IMR-90 (cell line): Measurements from ENCODE around the gene FAHD1.
A peak's percentile ranks its signal among the peaks of the same experiment; 100 is the strongest.

Source experiments
- BHLHE40 ChIP-seq: fragments of 150-350 bp; IDR thresholded peaks from 2 replicates; pipeline ENCODE4 v1.6.1; 2016; ENCODE audit warnings: mild to moderate bottlenecking, low read depth, low read length
- CEBPB ChIP-seq: IDR thresholded peaks from 2 replicates; pipeline ENCODE4 v1.6.1; 2012; ENCODE audit warnings: low read depth, low read length, improper control_type of control experiment
- CHD1 ChIP-seq: IDR thresholded peaks from 2 replicates; pipeline ENCODE4 v1.6.1; 2012; ENCODE audit warnings: low read depth, low read length, improper control_type of control experiment
- CTCF ChIP-seq: conservative IDR thresholded peaks from 2 replicates; pipeline ENCODE4 v1.5.1; 2012; ENCODE audit warnings: mild to moderate bottlenecking, low read depth, low read length, improper control_type of control experiment
- FOS ChIP-seq: fragments of 150-350 bp; IDR thresholded peaks from 2 replicates; pipeline ENCODE4 v1.6.1; 2016; ENCODE audit warnings: low read depth, low read length
- MAZ ChIP-seq: IDR thresholded peaks from 2 replicates; pipeline ENCODE4 v1.6.1; 2012; ENCODE audit warnings: low read depth, mild to moderate bottlenecking, low read length, improper control_type of control experiment, moderate library complexity, borderline replicate concordance
- MXI1 ChIP-seq: IDR thresholded peaks from 2 replicates; pipeline ENCODE4 v1.6.1; 2012; ENCODE audit warnings: low read depth, mild to moderate bottlenecking, low read length, moderate library complexity, borderline replicate concordance
- POLR2A ChIP-seq: IDR thresholded peaks from 2 replicates; pipeline ENCODE4 v1.6.1; 2012; ENCODE audit warnings: mild to moderate bottlenecking, low read depth, low read length
- RCOR1 ChIP-seq: IDR thresholded peaks from 2 replicates; pipeline ENCODE4 v1.6.1; 2012; ENCODE audit warnings: mild to moderate bottlenecking, low read length, improper control_type of control experiment; ENCODE audit not compliant: insufficient replicate concordance
- SMC3 ChIP-seq: fragments of 150-350 bp; IDR thresholded peaks from 2 replicates; pipeline ENCODE4 v1.6.1; 2016; ENCODE audit warnings: low read depth, mild to moderate bottlenecking, antibody characterized with exemption, low read length, moderate library complexity
- USF2 ChIP-seq: fragments of 150-350 bp; IDR thresholded peaks from 2 replicates; pipeline ENCODE4 v1.6.1; 2017; ENCODE audit warnings: mild to moderate bottlenecking, antibody characterized with exemption, low read length, low read depth

GRCh38 chr16:1825864-1826690, 929 bp upstream of the FAHD1 start:
- TF ChIP-seq CTCF (0 out of 2 replicates have a peak, but pooled peaks have one; percentile 7), POLR2A (no peak), MAZ (no peak), RCOR1 (peak; percentile 12), SMC3 (no peak), MXI1 (0 out of 2 replicates have a peak, but pooled peaks have one; percentile 56), CHD1 (no peak), FOS (no peak), USF2 (no peak), BHLHE40 (no peak), CEBPB (no peak)
